ENCODE measurements around the gene CNOT2.

CNOT2 gene

DNA sequence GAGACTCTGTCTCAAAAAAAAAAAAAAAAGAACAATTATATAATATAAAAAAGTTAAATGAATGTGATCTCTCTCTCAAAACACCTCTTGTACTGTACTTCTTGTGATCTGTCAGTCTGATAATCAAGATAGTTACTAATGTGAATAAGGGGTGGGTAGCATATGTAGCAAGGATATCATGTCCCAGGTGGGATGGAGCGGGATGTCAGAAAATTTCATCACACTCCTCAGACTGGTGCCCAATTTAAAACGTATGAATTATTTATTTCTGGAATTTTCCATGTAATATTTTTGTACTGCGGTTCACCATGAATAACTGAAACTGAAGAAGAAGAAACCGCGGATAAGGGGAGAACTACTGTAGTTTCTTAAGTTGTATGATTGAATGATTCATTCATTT lies 11.0 kb downstream of the CNOT2 start:
- Mint-ChIP-seq H3K9me3 (peaks cover 4% of the 10 kb centered on the region), H3K36me3 (ENCODE audit: low read depth) (peaks cover 64% of the 10 kb centered on the region), H3K4me1 (peaks cover 24% of the 10 kb centered on the region), H3K27ac (no peak overlapping the region), H3K4me3 (no peak overlapping the region), H3K27me3 (ENCODE audit: low read depth, poor library complexity) (no peaks in the 10 kb centered on the region)
- no peak for DNase-seq
- TF ChIP-seq CTCF (IDR thresholded peaks at IDR 0.05) = no peak

DNA sequence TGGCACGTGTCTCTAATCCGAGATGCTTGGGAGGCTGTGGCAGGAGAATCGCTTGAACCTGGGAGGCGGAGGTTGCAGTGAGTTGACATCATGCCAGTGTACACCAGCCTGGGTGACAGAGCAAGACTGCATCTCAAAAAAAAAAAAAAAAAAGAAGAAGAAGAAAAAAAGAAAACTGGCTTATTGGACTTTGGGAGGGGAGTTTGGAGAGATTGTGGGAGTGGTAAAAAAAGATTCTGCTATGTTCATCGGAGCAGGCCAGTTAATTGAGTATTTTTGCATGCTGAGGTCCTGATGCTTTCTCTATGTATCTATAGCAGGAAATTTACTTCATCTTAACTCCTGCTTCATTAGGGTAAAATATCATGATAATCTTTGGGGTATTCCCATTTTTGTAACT lies 11.6 kb downstream of the CNOT2 start:
- H3K36me3 Mint-ChIP-seq (ENCODE audit: low read depth) = peaks cover 70% of the 10 kb centered on the region
- no peaks in the 10 kb centered on the region for H3K27me3 Mint-ChIP-seq (ENCODE audit: low read depth, poor library complexity)
- DNase-seq = no peak
- TF ChIP-seq CTCF (IDR thresholded peaks at IDR 0.05) = no peak
- H3K27ac Mint-ChIP-seq = peak overlapping the region; percentile 93
- no peak overlapping the region for H3K4me3 Mint-ChIP-seq
- H3K4me1 Mint-ChIP-seq = peaks cover 24% of the 10 kb centered on the region
- peaks cover 10% of the 10 kb centered on the region for H3K9me3 Mint-ChIP-seq

GRCh38 chr12:70255311-70255710 lies 12.1 kb downstream of the CNOT2 start:
- Mint-ChIP-seq H3K27me3 (ENCODE audit: low read depth, poor library complexity) (no peaks in the 10 kb centered on the region), H3K4me3 (no peak overlapping the region)

GRCh38 chr12:70258605-70259403 lies 15.6 kb downstream of the CNOT2 start:
- H3K4me1 Mint-ChIP-seq = peaks cover 11% of the 10 kb centered on the region
- peaks cover 81% of the 10 kb centered on the region for H3K36me3 Mint-ChIP-seq (ENCODE audit: low read depth)
- H3K4me3 Mint-ChIP-seq = no peak overlapping the region
- no peaks in the 10 kb centered on the region for H3K27me3 Mint-ChIP-seq (ENCODE audit: low read depth, poor library complexity)
- H3K27ac Mint-ChIP-seq = peak overlapping the region; percentile 0
- DNase-seq = no peak
- no peak for TF ChIP-seq CTCF (IDR thresholded peaks at IDR 0.05)
- peaks cover 44% of the 10 kb centered on the region for H3K9me3 Mint-ChIP-seq

More at GRCh38 chr12:70255311-70255710, 12.1 kb downstream of the CNOT2 start:
- Mint-ChIP-seq H3K27ac (peak overlapping the region; percentile 93), H3K36me3 (ENCODE audit: low read depth) (peaks cover 72% of the 10 kb centered on the region), H3K9me3 (peaks cover 12% of the 10 kb centered on the region), H3K4me1 (peaks cover 21% of the 10 kb centered on the region)
- DNase-seq = no peak
- no peak for TF ChIP-seq CTCF (IDR thresholded peaks at IDR 0.05)

DNA sequence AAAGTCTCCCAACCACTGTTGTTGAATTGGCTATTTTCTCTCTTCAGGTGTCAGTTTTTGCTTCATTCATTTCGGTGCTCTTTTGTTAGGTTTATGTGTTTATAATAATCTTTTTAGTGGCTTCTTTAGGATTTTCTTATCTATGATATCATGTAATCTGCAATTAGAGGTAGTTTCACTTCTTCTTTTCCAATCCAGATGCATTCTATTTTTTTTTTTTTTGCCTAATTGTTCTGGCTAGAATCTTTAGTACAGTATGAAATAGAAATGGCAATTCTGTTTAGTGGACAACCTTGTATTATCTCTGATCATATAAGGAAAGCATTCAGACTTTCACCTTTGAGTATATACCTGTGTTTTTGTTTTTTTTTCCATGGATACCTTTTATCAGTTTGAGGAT lies 17.4 kb downstream of the CNOT2 start:
- Mint-ChIP-seq H3K36me3 (ENCODE audit: low read depth) (peaks cover 88% of the 10 kb centered on the region), H3K27me3 (ENCODE audit: low read depth, poor library complexity) (no peaks in the 10 kb centered on the region), H3K27ac (peak overlapping the region; percentile 16), H3K4me3 (no peak overlapping the region), H3K4me1 (peaks cover 11% of the 10 kb centered on the region), H3K9me3 (peaks cover 59% of the 10 kb centered on the region)
- TF ChIP-seq CTCF (IDR thresholded peaks at IDR 0.05) = no peak
- DNase-seq = no peak
